ENCODE results near the gene SPHK1.
"Not testable (repeated sequence)": the region's sequence is repeated elsewhere in the genome, so short reads cannot be mapped to it uniquely, and the experiment has no call there.

SPHK1 gene

GRCh38 chr17:76384222-76384986, at the start of gene SPHK1:
SPHK1 (plus strand) TSS chr17:76384609; CDS start chr17:76385645, 1,036 bp downstream.
- peak; percentile 85 for DNase-seq

GRCh38 chr17:76335716-76336381, 48.6 kb upstream of the SPHK1 start:
- no peak for DNase-seq

- DNase-seq: no peak
Measured at GRCh38 chr17:76336756-76337412, 47.5 kb upstream of the SPHK1 start.

GRCh38 chr17:76337413-76337777, 47.0 kb upstream of the SPHK1 start:
- DNase-seq: no peak

GRCh38 chr17:76341301-76341700, 43.1 kb upstream of the SPHK1 start:
- DNase-seq: no peak

GRCh38 chr17:76343106-76343505, 41.3 kb upstream of the SPHK1 start:
- DNase-seq: no peak

GRCh38 chr17:76345377-76345974, 38.9 kb upstream of the SPHK1 start:
- DNase-seq: no peak

GRCh38 chr17:76346936-76347335, 37.5 kb upstream of the SPHK1 start:
- DNase-seq: not testable (repeated sequence)

GRCh38 chr17:76350463-76350862, 33.9 kb upstream of the SPHK1 start:
- no peak for DNase-seq

- no peak for DNase-seq
Measured at GRCh38 chr17:76351526-76352071, 32.8 kb upstream of the SPHK1 start.

- peak; percentile 54 for DNase-seq
Measured at GRCh38 chr17:76353004-76353598, 31.3 kb upstream of the SPHK1 start.

- DNase-seq: peak; percentile 94
Measured at GRCh38 chr17:76353599-76354316, 30.7 kb upstream of the SPHK1 start, which contains the start of gene PRPSAP1. PRPSAP1 (minus strand) TSS chr17:76353916; CDS start chr17:76353703, 213 bp downstream.

GRCh38 chr17:76354317-76354729, 30.1 kb upstream of the SPHK1 start:
- DNase-seq: no peak

- DNase-seq: no peak
Measured at GRCh38 chr17:76354747-76355310, 29.6 kb upstream of the SPHK1 start.

GRCh38 chr17:76356803-76357456, 27.5 kb upstream of the SPHK1 start:
- no peak for DNase-seq

GRCh38 chr17:76357597-76358158, 26.7 kb upstream of the SPHK1 start:
- no peak for DNase-seq

- DNase-seq: no peak
Measured at GRCh38 chr17:76359375-76359774, 25.0 kb upstream of the SPHK1 start.

GRCh38 chr17:76359776-76360175, 24.6 kb upstream of the SPHK1 start:
- DNase-seq: not testable (repeated sequence)

- DNase-seq: no peak
Measured at GRCh38 chr17:76360461-76360860, 23.9 kb upstream of the SPHK1 start.

- DNase-seq: no peak
Measured at GRCh38 chr17:76363107-76363842, 21.1 kb upstream of the SPHK1 start.
